ENCODE data around the gene EXT2.

Gene EXT2

GRCh38 chr11:44136176-44136945, 40.9 kb downstream of the EXT2 start:
- DNase-seq = no peak

- no peak for DNase-seq
These were observed 41.6 kb downstream of the EXT2 start for GRCh38 chr11:44137057-44137456.

GRCh38 chr11:44138286-44138685, 42.8 kb downstream of the EXT2 start:
- no peak for DNase-seq

DNA sequence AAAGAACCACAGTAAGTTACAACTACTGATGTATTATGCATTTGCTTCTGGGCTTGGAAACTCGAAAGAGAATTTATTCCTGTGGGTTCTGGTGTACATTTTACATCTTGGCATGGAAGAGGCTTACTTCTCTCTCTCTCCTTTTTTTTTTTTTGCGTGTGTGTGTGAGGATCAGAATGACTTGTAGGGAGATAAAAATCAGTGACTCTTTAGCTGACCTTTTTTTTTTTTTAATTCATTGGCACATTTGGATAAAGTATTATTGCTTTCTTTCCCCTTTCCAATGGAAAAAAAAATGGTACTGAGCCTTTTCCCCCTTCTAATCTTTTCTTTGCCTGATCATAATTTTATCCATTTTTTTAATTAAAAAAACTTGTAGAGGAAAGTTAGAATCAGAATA, 43.5 kb downstream of the EXT2 start:
- no peak for DNase-seq

- DNase-seq = no peak
These were observed 44.3 kb downstream of the EXT2 start for GRCh38 chr11:44139565-44140330.

- DNase-seq = no peak
These were observed 44.9 kb downstream of the EXT2 start for GRCh38 chr11:44140372-44140771.

GRCh38 chr11:44140805-44141204, 45.3 kb downstream of the EXT2 start:
- DNase-seq = no peak

DNA sequence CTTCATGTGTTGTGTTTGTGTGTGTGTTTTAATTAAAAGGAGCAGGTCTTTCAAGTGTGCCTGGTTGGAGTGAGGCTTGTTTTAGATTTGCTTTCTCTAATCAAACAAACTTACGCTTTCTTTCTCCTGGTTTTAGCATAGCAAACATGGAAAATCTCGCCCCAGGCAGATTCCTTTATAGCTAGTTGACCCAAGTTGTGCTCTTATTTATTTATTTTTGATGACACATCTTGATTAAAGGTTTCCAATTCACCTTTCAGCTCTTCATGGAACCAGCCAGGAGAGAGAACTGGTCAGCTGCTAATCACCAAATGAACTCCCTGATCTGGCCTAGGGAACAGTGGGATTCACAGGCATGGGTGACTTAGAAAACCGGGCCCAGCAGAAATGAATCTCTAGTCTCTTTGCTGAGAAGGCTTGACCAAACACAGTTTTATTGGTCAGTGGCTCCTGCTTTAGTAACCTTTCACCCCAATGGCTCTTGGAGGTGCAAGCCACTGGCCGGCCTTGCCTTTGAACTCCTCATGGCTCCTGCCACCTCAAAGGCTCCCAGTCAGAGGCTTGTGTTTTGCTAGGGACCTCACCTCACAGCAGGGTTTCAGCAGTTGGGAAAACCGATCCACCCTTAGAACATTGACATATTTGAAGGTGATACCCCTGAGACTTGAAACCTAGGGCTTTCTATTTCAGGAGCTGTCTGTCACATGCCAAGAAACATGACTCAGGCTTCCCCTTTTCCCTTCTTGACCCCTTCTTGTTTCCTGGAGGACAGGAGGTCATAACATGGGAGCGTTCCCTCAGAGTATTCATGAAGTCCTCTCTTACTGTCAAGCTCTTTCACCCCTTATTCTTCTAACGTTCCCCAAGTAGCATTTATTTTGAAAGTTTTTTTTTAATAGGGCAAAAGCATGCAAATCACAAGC, 48.8 kb downstream of the EXT2 start:
- DNase-seq = no peak

GRCh38 chr11:44145011-44145775, 49.7 kb downstream of the EXT2 start:
- DNase-seq = no peak

DNA sequence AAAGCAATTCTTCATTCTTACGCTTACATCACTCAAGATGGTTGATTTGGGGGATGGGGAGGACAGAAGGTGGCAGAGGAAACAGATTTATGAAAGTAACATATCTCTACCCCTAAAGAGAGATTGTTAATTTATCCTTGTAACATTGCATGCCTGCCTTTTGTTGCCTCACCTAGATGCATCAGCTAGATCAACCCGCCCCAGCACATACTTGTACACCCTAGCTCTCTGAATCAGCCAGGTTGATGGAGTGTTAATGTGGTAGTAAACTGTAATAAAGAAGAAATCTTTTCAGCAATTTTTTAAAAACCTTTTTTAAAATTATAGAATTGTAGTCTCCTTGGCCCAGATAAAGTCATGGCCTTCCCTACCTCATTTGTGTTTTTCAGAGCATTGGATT, 51.5 kb downstream of the EXT2 start:
- no peak for DNase-seq

DNA sequence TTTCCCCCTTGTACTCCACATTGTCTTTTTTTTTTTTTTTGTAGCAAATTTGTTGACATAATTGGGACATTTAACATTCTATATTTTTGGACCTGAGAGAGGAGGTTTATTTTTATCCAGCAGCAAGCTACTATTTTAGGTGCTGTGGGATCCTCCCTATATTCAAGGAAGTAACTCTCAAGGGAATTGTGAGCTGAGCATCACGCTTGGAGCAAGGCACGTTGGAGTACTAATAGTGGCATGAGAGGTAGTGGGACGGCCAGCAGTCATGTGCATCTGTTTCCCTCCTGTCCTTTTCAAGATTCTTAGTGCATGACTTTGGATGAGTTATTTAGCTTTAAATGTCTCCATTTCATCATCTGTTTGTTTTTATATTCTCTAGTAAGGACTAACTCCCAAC, 52.3 kb downstream of the EXT2 start:
- DNase-seq = no peak

- DNase-seq = no peak
These were observed 54.2 kb downstream of the EXT2 start for GRCh38 chr11:44149651-44150050.

GRCh38 chr11:44150401-44150800, 54.9 kb downstream of the EXT2 start:
- no peak for DNase-seq

- DNase-seq = no peak
These were observed 61.5 kb downstream of the EXT2 start for GRCh38 chr11:44157019-44157418.

GRCh38 chr11:44158384-44158783, 62.9 kb downstream of the EXT2 start:
- DNase-seq = no peak

- DNase-seq = no peak
These were observed 64.6 kb downstream of the EXT2 start for GRCh38 chr11:44159848-44160721.

GRCh38 chr11:44162004-44162403, 66.5 kb downstream of the EXT2 start:
- no peak for DNase-seq

DNA sequence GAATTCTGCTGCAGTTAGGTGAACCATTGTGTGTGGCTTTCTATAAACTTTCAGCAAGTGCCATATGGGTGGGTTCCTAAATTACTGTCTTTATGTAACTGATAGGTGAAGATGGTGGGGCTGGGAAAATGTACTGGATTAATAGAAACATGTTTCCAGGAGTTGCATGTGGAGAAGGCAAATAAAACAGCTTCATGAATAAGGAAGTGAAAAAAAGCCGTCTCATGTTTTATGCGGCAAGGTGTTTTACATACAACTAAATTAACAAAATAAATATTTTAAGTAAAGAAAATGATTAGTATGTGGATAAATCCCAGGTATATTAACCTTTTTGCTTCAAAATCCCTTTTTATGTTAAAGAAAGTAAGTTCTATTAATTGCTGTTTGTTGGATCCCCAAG, 67.2 kb downstream of the EXT2 start:
- DNase-seq = no peak

DNA sequence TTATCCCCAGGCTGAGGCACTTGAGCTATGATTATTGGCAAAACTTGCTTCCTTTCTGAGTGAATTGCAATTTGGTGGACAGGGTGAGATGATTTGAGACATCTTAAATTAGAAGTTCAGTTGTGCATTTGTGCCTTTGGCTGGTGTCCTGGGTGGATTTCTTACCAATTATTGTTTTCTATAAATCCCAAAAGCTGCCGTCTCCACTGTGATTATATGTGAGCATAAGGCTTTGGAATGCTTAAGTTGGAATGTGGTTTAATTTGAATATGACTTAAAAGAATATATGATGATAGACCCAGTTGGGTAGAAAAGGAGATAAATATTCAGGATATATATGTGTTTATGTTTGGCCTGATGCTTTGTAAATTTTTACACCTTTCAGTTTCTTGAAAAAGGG, 70.0 kb downstream of the EXT2 start:
- no peak for DNase-seq

- DNase-seq = no peak
These were observed 71.6 kb downstream of the EXT2 start for GRCh38 chr11:44167046-44167445.

DNA sequence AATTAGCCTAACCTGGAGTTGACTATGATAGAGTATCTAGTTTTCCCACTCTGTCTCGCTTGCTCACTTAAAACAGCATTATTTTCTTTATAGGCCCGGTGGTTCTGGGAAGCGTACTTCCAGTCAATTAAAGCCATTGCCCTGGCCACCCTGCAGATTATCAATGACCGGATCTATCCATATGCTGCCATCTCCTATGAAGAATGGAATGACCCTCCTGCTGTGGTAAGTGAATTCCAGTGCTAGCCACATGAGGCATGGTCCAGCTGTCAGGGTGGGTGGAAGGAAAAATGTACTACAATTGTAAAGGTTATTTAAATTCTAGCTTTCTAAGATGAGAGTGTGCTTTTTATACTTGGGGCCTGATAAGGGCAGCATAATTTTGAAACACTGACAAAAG, 76.0 kb downstream of the EXT2 start:
- no peak for DNase-seq

DNA sequence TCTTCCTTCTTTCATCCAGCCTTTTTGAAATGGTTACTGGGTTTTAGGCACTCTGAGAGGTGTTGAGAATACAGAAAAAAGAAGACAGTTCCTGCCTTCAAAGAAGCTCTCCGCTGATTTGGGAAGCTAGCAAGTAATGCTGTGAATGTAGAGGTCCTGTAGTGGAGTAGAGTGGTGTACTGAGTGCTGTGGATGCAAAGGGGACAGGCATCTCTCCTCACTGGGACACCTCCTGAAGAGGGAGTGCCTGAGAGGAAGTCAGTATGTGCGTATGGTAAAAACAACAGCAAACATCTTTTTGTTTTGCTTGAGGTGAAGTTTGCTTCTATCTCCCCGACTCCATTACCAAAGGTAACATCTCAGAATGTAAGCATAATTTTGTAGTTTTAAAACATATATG, 77.5 kb downstream of the EXT2 start:
- no peak for DNase-seq

Data from KG1 (cell line).